ENCODE measurements around the gene RBM7.

Gene RBM7

GRCh38 chr11:114397349-114397982, 3.0 kb upstream of the RBM7 start:
- DNase-seq, result no peak

DNA sequence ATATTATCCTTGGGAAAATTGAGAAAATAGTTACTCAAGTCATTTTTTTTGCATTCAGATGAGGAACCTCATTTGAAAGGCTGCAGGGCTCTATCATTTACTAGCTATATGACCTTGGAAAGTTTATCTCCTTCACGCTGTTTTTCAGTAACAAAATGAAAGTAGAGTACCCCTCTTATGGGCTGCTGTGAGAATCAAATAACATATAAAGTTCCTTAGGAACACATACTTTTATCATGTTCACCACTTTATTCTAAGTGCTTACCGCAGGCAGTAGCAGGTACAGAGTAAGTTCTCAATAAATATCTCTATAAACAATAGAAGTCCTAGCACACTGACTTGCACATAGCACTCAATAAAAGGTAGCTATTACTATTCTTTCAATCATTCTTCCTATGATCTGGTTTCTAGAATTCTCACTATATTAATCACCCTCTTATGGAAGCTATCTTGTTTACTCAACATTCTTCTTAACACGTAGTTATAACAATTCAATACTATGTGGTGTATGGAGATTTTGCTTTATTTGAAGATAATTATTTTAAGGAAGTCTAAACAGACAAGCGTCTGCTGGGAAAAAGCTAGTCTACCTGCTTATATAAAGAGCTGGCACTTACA, 2.1 kb upstream of the RBM7 start:
- DNase-seq, result no peak

DNA sequence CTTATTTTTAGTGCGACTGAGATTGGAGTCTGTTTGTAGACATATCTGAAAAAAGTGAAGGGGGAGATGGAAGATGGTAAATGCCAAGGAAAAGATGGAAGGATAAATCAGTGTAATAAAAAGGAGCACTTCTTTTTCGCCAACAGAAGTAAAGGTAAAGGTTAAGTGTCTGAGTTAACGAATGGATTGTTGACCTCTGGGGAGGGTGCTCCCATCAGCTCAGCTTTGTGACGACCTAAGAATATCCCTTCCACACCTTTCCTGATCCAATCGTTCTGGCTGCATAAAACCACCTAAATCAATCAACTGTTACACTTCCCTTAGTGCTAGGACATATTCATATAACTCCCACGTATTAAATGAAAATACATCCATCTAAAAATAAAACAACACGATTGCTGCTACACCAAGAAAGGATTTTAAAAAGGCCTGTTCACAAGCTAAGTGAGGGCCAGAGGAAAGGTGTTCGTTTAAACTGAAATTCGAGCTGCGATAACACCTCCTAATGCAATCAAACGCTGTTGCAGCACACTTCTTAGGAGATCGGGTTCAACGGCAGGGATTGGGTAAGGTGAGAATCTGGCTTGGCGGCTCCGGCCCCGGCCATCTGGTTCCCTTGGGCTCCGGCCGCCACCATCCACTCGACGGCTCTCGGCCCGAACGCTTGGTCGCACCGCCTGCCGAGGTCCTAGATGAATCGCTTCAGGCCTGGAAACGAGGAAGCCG, 813 bp upstream of the RBM7 start:
- peak; percentile 71 to 83 for DNase-seq

DNA sequence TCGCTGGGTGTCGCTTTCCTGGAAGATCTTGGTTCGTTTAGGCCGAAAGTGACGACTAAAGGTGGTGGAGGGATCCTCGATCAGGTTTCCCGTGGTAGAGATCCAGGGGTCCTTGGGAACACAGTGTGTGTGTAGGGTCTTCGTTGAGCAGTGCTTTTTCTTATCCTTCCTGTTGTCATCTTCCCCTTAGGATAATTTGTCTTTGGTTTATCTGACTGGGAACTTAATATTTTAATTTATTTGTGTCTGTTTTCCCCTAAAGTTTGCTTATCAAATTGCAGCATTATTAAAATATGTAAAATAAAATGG, 403 bp downstream of the RBM7 start:
- DNase-seq, result no peak

GRCh38 chr11:114401311-114401710, 845 bp downstream of the RBM7 start:
- no peak for DNase-seq

DNA sequence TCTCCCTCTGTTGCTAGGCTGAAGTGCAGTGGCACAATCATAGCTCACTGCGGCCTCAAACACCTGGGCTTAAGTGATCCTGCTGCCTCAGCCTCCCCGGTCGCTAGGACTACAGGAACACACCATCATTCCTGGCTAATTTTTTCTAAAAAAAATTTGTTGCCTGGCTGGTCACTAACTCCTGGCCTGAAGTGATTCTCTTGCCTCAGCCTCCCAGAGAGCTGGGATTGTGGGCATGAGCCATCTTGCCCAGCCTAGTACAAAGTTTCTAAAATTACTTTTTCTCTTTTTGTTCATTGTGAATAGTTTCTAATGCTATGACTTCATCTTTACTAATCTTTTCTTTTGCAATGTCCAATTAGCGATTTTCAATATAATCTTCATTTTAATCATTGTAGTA, 12.5 kb downstream of the RBM7 start:
- no peak for DNase-seq

DNA sequence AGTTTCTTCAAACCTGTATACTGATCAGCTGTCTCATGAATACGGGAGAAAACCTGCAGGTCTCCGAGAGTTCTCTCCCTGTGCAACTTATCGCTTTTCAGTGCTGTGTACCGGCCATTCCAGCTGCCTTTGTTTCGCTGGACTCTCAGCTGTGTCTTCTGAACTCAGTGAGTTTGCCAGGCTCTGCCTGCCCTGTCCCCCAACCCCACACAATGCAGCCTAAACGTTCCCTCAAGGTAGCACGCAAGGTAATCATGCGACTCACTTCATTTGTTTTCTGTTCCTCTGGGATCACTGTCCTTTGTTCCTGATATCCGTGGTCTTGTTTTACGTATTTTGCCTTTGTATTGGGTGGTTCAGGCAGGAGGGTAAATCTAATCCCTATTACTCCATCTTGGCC, 13.5 kb downstream of the RBM7 start:
- no peak for DNase-seq

GRCh38 chr11:114416441-114416961, 16.0 kb downstream of the RBM7 start:
- no peak for DNase-seq

DNA sequence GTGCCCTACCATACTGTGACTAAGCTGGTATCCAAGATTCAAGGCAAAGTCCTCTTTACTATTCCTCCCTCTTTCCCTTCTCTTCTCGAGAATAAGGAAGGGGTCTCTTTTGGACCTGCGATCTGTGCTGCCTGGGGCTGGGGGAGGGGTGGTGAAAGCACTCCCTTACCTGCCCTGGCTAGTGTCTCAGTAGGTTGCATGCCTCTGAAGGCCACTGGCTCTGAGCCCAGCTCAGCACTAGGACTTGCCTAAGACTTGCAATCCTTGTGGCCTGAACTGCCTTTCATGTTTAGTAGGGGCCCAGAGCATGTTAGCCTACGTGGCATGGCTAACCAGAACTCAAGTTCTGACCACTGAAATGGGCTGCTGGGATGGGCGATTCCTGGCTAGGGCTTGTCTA, 25.8 kb downstream of the RBM7 start:
- no peak for DNase-seq

DNA sequence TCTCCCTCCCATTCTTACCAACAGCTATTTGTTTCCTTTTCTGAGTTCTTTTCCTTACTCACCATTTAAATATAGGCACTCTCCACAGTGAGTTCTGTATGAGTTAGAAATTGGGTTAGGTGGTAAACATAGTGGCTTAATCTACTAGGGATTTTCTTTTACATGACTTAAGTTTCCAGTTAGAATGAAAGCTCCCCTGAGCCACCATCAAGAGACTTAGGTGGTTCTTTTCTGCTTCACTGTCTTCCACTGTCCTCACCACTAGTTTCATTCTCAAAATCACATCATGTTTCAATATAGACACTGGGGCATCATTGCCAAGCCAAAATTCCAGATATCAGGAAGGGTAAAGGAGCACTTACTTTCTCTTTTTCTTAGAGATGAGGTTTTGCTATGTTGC, 29.8 kb downstream of the RBM7 start:
- DNase-seq, result no peak

- no peak for DNase-seq
These were observed 32.4 kb downstream of the RBM7 start for GRCh38 chr11:114432893-114433292.

DNA sequence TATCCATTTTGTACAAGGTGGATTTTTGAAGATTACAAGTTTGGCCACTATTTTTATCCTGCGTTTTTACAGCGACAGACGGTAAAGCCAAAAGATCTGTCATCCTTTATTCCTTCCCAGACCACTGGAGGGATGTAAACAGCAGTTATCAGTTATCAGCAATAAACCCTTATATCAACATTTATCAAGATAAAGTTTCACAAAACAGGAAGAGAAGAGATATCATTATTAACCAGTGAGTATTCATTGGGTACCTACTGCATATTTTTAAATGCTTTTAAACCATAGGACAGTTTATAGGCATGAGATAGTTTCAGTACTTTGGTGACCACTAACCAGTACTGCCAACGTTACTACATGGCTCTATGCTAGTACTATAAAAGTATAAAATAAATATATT, 32.9 kb downstream of the RBM7 start:
- DNase-seq, result no peak

DNA sequence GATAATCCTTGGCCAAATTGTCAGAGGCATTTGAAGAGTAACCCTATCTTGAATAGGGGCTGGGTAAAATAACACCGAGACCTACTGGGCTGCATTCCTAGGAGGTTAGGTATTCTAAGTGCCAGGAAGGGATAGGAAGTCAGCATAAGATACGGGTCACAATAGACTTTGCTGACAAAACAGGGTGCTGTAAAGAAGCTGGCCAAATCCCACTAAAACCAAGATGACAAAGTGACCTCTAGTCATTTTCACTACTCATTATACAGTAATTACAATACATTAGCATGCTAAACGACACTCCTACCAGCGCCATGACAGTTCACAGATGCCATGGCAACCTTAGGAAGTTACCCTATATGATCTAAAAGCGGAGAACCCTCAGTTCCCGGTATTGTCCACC, 37.8 kb downstream of the RBM7 start:
- no peak for DNase-seq

DNA sequence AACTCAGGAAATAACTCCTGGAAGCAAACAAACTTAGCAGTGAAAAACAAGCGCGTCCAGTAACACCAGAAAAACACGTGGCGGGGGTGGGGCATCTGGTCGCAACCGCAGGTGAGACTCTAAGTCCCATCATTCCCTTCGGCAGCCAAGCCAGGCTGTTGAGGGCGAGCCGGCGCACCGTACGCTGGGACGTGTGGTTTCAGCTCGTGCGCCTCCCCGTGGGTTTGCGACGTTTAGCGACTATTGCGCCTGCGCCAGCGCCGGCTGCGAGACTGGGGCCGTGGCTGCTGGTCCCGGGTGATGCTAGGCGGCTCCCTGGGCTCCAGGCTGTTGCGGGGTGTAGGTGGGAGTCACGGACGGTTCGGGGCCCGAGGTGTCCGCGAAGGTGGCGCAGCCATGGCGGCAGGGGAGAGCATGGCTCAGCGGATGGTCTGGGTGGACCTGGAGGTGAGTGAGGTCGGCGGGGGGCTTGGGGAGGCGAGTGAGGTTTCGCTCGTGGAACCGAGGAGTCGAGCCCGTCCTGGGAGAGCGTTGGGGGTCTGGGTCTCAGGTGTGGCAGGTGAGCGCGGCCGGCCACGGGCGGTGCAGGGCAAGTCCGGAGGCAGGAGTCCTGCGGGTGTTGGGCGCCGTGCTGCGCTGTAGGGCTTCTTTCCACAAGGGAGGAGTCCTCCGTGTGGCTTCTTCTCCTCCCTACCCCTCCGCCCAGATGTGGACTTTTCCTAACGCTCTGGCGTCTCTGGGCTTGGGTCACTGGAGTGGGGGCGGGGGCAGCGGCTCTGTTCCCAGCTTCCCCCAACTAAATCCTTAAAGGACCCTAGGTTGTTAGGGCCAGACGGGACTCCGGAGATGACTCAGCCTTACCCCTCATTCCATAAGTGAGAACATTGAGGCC, 39.0 kb downstream of the RBM7 start, which contains the start of gene REXO2:
REXO2 (plus strand) TSS at position 239 of the 892 bp plus-strand sequence; CDS start at position 301, 62 bp downstream.
- DNase-seq, result peak; percentile 75 to 92

GRCh38 chr11:114440121-114440860, 39.8 kb downstream of the RBM7 start:
- DNase-seq, result no peak

DNA sequence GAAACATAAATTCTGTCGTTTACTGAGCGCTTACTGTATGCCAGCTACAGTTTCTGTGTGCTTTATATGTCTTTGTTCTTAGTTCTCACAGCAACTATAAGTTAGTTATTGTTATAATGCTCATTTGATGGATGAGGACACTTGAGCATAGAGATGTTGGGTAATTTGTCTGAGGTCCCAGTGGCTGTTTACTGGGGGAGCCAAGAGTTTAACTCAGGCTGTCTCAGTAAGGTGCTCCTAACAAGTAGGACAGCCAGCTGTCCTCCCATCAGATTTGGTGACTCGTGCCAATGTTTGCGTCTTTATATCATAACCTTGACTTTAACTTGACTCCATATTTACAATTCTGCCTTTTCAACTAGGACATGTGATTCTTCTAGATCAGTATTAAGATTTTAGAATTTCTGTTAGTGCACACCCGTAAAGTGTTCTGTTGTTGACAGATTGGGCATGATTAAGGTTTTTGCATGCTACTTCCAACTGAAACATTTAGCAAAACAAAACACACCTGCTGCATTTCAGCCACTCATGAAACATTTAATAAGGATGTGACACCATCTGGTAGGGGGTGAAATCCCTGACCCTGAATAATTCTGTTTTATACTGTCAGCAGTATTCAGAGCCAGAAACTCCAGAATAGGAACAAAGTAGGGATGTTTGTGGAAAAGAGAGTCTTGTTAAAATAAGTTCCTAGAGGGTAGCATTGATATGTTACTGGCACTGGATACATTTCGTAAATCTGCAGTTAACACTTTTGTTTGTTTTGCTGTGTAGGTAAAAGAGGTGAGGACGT, 40.7 kb downstream of the RBM7 start:
- peak; percentile 24 to 79 for DNase-seq

GRCh38 chr11:114441921-114442320, 41.5 kb downstream of the RBM7 start:
- DNase-seq, result no peak

- DNase-seq, result no peak
These were observed 42.1 kb downstream of the RBM7 start for GRCh38 chr11:114442536-114442935.

GRCh38 chr11:114447444-114447843, 47.0 kb downstream of the RBM7 start:
- no peak for DNase-seq

DNA sequence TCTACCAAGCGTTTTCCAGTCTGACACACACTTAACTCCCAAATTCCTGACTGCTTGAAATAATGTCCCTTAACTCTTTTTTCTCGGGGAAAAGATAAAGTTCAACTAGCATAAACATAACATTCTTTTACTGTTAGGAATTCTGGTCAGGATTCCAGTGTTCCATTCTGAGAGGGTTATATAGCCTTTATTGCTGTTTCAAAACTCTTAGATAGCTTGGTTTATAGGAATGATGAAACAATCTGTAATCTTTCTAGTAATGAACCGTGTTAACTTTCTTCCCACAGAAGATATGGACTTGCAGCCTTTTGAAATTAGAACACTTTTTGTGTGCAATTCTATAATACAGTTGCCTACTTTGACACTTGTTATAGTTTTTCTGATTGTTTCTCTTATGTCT, 47.4 kb downstream of the RBM7 start:
- DNase-seq, result no peak

DNA sequence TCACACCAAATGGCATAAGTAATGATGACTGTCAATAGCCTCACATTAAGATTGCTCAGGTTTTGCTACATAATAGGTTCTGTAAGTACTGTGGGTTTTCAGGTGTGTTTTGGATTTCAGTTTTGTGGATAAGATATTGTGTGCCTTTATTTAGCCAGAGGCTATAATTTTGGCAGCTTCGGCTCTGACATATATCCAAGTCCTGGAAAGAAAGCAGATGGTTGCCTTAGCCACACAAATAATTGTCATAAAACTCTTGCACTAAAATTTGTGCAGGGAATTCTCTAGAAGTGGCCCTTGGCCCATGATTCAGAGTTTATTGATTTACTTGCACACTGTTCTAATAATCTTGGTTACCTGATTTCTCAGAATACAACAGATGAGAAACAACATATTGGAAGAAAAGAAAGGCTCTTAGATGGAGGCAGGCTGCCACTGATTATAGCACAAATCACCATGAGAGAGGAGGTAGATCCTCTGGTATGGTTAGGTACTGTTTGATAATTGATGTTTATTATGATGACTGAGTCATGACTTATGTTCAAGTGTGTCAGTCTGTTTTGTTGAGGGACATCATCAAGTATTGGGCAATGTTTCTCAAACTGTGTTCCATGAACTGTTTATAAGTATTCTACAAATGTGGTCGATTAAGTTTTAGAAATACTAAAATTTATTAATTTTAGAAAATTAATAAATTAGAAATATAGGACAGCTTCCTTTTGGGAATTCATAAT, 48.5 kb downstream of the RBM7 start:
- no peak for DNase-seq

All from NCI-H524 (cell line).